C1 segment of cervical spinal cord (tissue), 14 donors: ENCODE results near the gene TMEM248.
"Not testable (repeated sequence)": the region's sequence is repeated elsewhere in the genome, so short reads cannot be mapped to it uniquely, and the experiment has no call there.

Source experiments
- DNase-seq, 14 donors: peaks; one replicate each; lab custom pipeline; 2025; lab: John Stamatoyannopoulos, UW

The TMEM248 gene

GRCh38 chr7:66996444-66997191, 75.6 kb downstream of the TMEM248 start, which contains the start of gene TYW1:
Gene TYW1, plus strand, starts transcription at chr7:66996833. Its CDS starts 146 bp downstream, at chr7:66996979.
- peak; percentile 56 to 99 (median 96) for DNase-seq

- DNase-seq, result peak in 1 of 14 donors; percentile 7
Measured at GRCh38 chr7:67000601-67001258, 79.7 kb downstream of the TMEM248 start.

DNA sequence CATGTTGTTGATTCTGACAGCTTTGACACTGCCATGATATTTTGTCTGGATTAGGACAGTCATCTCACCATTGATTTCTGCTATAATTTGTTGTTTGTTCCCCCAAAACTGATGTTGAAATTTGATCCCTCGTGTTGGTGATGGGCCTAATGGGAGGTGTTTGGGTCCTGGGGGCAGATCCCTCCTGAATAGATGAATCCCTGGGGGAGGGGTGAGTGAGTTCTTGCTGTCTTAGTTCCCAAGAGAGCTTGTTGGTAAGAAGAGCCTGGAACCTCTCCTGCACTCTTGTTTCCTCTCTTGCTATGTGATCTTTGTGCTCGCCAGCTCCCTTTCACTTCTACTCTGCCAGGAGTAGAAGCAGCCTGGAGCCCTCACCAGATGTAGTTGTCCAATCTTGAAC, 83.1 kb downstream of the TMEM248 start:
- not testable (repeated sequence) for DNase-seq

- DNase-seq, result no peak
Measured at GRCh38 chr7:67006965-67007364, 85.9 kb downstream of the TMEM248 start.
